SU-DHL-6 (cell line): Measurements from ENCODE around the gene CNTRL.

Experiments
- CTCF ChIP-seq: fragments of 200-600 bp; sonication (generic); IDR thresholded peaks from one replicate; pipeline ENCODE4 v1.5.1; 2017; ENCODE audit warnings: antibody characterized with exemption, mild to moderate bottlenecking, low read length, moderate library complexity; ENCODE audit not compliant: insufficient read depth, poor library complexity, severe bottlenecking
- EZH2phosphoT487 ChIP-seq: fragments of 200-600 bp; sonication (generic), shearing (Covaris generic); conservative IDR thresholded peaks from 2 replicates; pipeline ENCODE4 v1.6.1; 2018; ENCODE audit warnings: mild to moderate bottlenecking, antibody characterized with exemption, low read length, moderate library complexity, mixed read lengths

- TF ChIP-seq CTCF (no peak), EZH2phosphoT487 (no peak)
These were observed 78.9 kb downstream of the CNTRL start for GRCh38 chr9:121153642-121154041.
